HCT116 (cell line): ENCODE measurements around the gene FAM20C. TPM values are rescaled to one million over a fixed set of nuclear protein-coding genes. Genes with fewer than 3 reads are reported as not detected.

ENCODE experiments used
- ATAC-seq: fragments of 200-7000 bp; cut with Tn5 transposase; 2 replicates; pipeline ENCODE4 v1.9.1; 2020; ENCODE audit warnings: mild to moderate bottlenecking, moderate library complexity
- BruUV-seq: library from RNA; stranded (reverse); fragments of 400-500 nt; replicated peaks from 2 replicates; lab custom pipeline; 2021; lab: Mats Ljungman, UMichigan
- CTCF ChIA-PET: fragments of 300-600 bp; sonication (Branson Sonifier 250); formaldehyde crosslinking; loops from one replicate; lab custom pipeline; 2021; ENCODE audit warnings: antibody characterized with exemption; lab: Charles Lee
- POLR2A ChIA-PET: fragments of 300-600, 350-600 bp; sonication (Branson Sonifier 250); formaldehyde crosslinking; loops from one replicate; lab custom pipeline; 2021; ENCODE audit warnings: antibody characterized with exemption; lab: Charles Lee
- RAD21 ChIA-PET, 2 experiments: fragments of 300-600 bp; sonication (Branson Sonifier 250); formaldehyde crosslinking; loops; one replicate each; lab custom pipeline; 2023; ENCODE audit warnings: low total read pairs in 2 of 2; ENCODE audit not compliant: uncharacterized antibody in 2 of 2, unreplicated experiment in 2 of 2, low non-redundant PET in 1 of 2; lab: Charles Lee
- DNase-seq: peaks from one replicate; pipeline ENCODE4 v3.0.0-alpha.2; 2010; ENCODE audit warnings: low read depth, low spot score
- H2AFZ ChIP-seq: fragments of 200-600 bp; shearing (Covaris generic), sonication (generic); 2 replicates; pipeline ENCODE4 v1.6.1; 2017; ENCODE audit warnings: low read depth, mixed run types, mixed read lengths, antibody characterized with exemption, low read length; ENCODE audit not compliant: poor library complexity, severe bottlenecking
- H3K27ac ChIP-seq: 2 replicates; pipeline ENCODE4 v1.5.1; 2012; ENCODE audit warnings: low read depth, low read length
- H3K27me3 ChIP-seq: fragments of 200-600 bp; sonication (generic); 2 replicates; pipeline ENCODE4 v1.6.1; 2016; ENCODE audit warnings: mixed run types, low read length, mixed read lengths; ENCODE audit not compliant: insufficient read depth
- H3K36me3 ChIP-seq, 2 experiments: fragments of 200-500 bp in 1 of 2; fragments of 200-600 bp in 1 of 2; sonication (Bioruptor generic) in 1 of 2; sonication (generic) in 1 of 2; 2 replicates each; pipeline versions ENCODE4 v1.5.1 to v1.6.1; 2014 to 2016; ENCODE audit warnings: low read length in 2 of 2, inconsistent platforms in 1 of 2, mixed read lengths in 1 of 2, mixed run types in 1 of 2; ENCODE audit not compliant: insufficient read depth in 2 of 2, control insufficient read depth in 1 of 2
- H3K4me1 ChIP-seq, 2 experiments: fragments of 200-600 bp in 1 of 2; sonication (generic) in 1 of 2; 2 replicates each; pipeline versions ENCODE4 v1.5.1 to v1.6.1; 2012 to 2017; ENCODE audit warnings: low read length in 2 of 2, inconsistent platforms in 1 of 2, mild to moderate bottlenecking in 1 of 2, mixed read lengths in 1 of 2, mixed run types in 1 of 2, moderate library complexity in 1 of 2; ENCODE audit not compliant: insufficient read depth in 2 of 2, control insufficient read depth in 1 of 2
- H3K4me2 ChIP-seq: fragments of 200-600 bp; sonication (generic); 2 replicates; pipeline ENCODE4 v1.6.1; 2017; ENCODE audit warnings: mixed run types, low read length, mixed read lengths
- H3K4me3 ChIP-seq, 2 experiments: fragments of 200-600 bp in 1 of 2; sonication (generic) in 1 of 2; replicated peaks in 1 of 2; 2 replicates each; pipeline ENCODE4 v1.5.1; 2011 to 2016; ENCODE audit warnings: low read length in 2 of 2, control low read depth in 1 of 2, low read depth in 1 of 2, mild to moderate bottlenecking in 1 of 2, mixed read lengths in 1 of 2, mixed run types in 1 of 2
- H3K79me2 ChIP-seq: fragments of 200-600 bp; sonication (generic); 2 replicates; pipeline ENCODE4 v1.6.1; 2017; ENCODE audit warnings: mild to moderate bottlenecking, mixed run types, low read length, moderate library complexity, mixed read lengths; ENCODE audit not compliant: insufficient read depth
- H3K9ac ChIP-seq: fragments of 200-600 bp; sonication (generic); 2 replicates; pipeline ENCODE4 v1.6.1; 2016; ENCODE audit warnings: low read length, mixed read lengths
- H3K9me2 ChIP-seq: fragments of 200-600 bp; sonication (generic), shearing (Covaris generic); 2 replicates; pipeline ENCODE4 v1.6.1; 2017; ENCODE audit warnings: mixed run types, mild to moderate bottlenecking, moderate library complexity; ENCODE audit not compliant: insufficient read depth
- H3K9me3 ChIP-seq, 2 experiments: fragments of 200-500 bp in 1 of 2; fragments of 200-600 bp in 1 of 2; sonication (Bioruptor generic) in 1 of 2; sonication (generic) in 1 of 2; 2 replicates each; pipeline ENCODE4 v1.6.1; 2014 to 2017; ENCODE audit warnings: low read length in 2 of 2, mixed read lengths in 2 of 2, inconsistent platforms in 1 of 2, low read depth in 1 of 2, mild to moderate bottlenecking in 1 of 2, mixed run types in 1 of 2, moderate library complexity in 1 of 2; ENCODE audit not compliant: control insufficient read depth in 1 of 2, insufficient read depth in 1 of 2
- H4K20me1 ChIP-seq: fragments of 200-600 bp; sonication (generic), shearing (Covaris generic); 2 replicates; pipeline ENCODE4 v1.6.1; 2017; ENCODE audit warnings: mixed run types, mild to moderate bottlenecking, moderate library complexity; ENCODE audit not compliant: insufficient read depth
- CBX3 ChIP-seq: IDR thresholded peaks from 2 replicates; pipeline ENCODE4 v1.6.1; 2012; ENCODE audit warnings: low read depth
- CEBPB ChIP-seq: IDR thresholded peaks from 2 replicates; pipeline ENCODE4 v1.6.1; 2012; ENCODE audit warnings: low read depth
- EZH2 ChIP-seq: fragments of 200-600 bp; sonication (generic); IDR thresholded peaks from 2 replicates; pipeline ENCODE4 v1.6.1; 2017; ENCODE audit warnings: antibody characterized with exemption, mixed run types
- FOSL1 ChIP-seq: IDR thresholded peaks from 2 replicates; pipeline ENCODE4 v1.6.1; 2012; ENCODE audit warnings: low read depth
- POLR2AphosphoS5 ChIP-seq: IDR thresholded peaks from 2 replicates; pipeline ENCODE4 v1.6.1; 2011; ENCODE audit warnings: mild to moderate bottlenecking, low read depth, low read length, moderate library complexity
- RAD21 ChIP-seq: IDR thresholded peaks from 2 replicates; pipeline ENCODE4 v1.6.1; 2012; ENCODE audit warnings: low read depth, mild to moderate bottlenecking
- TCF7L2 ChIP-seq: IDR thresholded peaks from 2 replicates; pipeline ENCODE4 v1.7.0; 2011; ENCODE audit warnings: borderline replicate concordance, inconsistent platforms; ENCODE audit not compliant: insufficient read depth, insufficient read length; ENCODE audit errors: extremely low read depth
- ZFX ChIP-seq: fragments of 450-650 bp; IDR thresholded peaks from 2 replicates; pipeline ENCODE4 v1.6.1; 2017
- intact Hi-C: fragments of 100-400 bp; cut with micrococcal nuclease; formaldehyde crosslinking; loops from 2 replicates; pipeline ENCODE4 v1.10.0; 2022
- total RNA-seq: library from RNA; stranded (reverse); gene quantifications from one replicate; pipeline ENCODE4 v1.2.1, GENCODE V29; 2021; ENCODE audit not compliant: unreplicated experiment
- TF ChIP-seq, protein P1 (sequence below): IDR thresholded peaks from 2 replicates; pipeline ENCODE4 v1.6.1; 2012; ENCODE audit warnings: low read depth
- TF ChIP-seq, protein P2 (sequence below): IDR thresholded peaks from 2 replicates; pipeline ENCODE4 v1.6.1; 2012

Gene FAM20C
- total RNA-seq, 1 experiment from 2014 or later: 27.1 TPM

DNA sequence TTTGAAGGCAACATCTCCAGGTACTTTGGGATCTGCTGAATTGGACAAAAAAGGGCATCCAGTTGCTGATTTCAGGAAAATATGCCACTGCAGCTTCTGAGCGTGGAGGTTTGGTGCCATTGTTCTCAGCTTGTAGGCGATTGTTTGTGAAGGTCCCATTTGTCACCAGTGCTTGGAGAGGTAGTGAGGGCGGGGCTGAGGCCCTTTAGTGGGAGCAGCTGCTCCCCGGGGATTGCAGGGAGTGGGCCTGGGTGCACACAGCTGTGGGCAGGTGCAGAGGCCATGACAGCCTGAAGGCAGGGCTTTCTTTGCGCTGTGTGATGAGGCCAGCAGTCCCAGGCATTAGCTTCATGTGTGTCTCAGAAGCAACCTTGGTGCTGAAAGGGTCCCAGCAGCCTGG lies 3.9 kb downstream of the FAM20C start:
- Histone ChIP-seq H3K4me1 (peaks cover 6 to 17% of the 10 kb centered on the region in 2 experiments; a peak in 3 of 4 replicates), H3K4me2 (no peak overlapping the region), H3K27me3 (no peaks in the 10 kb centered on the region), H3K9ac (no peak overlapping the region), H2AFZ (no peak overlapping the region), H4K20me1 (no peaks in the 10 kb centered on the region), H3K36me3 (peaks cover 3 to 12% of the 10 kb centered on the region in 2 experiments; a peak in 2 of 4 replicates), H3K9me2 (no peaks in the 10 kb centered on the region), H3K27ac (no peak overlapping the region), H3K4me3 (no peak overlapping the region), H3K79me2 (peaks cover 23% of the 10 kb centered on the region), H3K9me3 (no peaks in the 10 kb centered on the region)
- CTCF ChIA-PET: no interaction called here
- RAD21 ChIA-PET: no interaction called here
- TF ChIP-seq, protein P1, sequence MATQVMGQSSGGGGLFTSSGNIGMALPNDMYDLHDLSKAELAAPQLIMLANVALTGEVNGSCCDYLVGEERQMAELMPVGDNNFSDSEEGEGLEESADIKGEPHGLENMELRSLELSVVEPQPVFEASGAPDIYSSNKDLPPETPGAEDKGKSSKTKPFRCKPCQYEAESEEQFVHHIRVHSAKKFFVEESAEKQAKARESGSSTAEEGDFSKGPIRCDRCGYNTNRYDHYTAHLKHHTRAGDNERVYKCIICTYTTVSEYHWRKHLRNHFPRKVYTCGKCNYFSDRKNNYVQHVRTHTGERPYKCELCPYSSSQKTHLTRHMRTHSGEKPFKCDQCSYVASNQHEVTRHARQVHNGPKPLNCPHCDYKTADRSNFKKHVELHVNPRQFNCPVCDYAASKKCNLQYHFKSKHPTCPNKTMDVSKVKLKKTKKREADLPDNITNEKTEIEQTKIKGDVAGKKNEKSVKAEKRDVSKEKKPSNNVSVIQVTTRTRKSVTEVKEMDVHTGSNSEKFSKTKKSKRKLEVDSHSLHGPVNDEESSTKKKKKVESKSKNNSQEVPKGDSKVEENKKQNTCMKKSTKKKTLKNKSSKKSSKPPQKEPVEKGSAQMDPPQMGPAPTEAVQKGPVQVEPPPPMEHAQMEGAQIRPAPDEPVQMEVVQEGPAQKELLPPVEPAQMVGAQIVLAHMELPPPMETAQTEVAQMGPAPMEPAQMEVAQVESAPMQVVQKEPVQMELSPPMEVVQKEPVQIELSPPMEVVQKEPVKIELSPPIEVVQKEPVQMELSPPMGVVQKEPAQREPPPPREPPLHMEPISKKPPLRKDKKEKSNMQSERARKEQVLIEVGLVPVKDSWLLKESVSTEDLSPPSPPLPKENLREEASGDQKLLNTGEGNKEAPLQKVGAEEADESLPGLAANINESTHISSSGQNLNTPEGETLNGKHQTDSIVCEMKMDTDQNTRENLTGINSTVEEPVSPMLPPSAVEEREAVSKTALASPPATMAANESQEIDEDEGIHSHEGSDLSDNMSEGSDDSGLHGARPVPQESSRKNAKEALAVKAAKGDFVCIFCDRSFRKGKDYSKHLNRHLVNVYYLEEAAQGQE: no peak
- no peak for TF ChIP-seq POLR2AphosphoS5
- no peak for TF ChIP-seq EZH2
- no peak for TF ChIP-seq CEBPB
- TF ChIP-seq CBX3: no peak
- TF ChIP-seq ZFX: no peak
- no peak for TF ChIP-seq TCF7L2
- TF ChIP-seq RAD21: no peak
- TF ChIP-seq, protein P2, sequence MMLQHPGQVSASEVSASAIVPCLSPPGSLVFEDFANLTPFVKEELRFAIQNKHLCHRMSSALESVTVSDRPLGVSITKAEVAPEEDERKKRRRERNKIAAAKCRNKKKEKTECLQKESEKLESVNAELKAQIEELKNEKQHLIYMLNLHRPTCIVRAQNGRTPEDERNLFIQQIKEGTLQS: no peak
- no peak for TF ChIP-seq FOSL1
- POLR2A ChIA-PET: no interaction called here
- no peak for ATAC-seq
- intact Hi-C loops: no loop called here
- no peak for DNase-seq
- no TSS peak for BruUV-seq
